BLaER1 treated with 17β-estradiol and CSF1 and Interleukin-3, amounts not matched to agents 10 nM and 100 nM (cell line): ENCODE data around the gene SRRM2.

Experiments
- H3K27ac ChIP-seq, 11 experiments: shearing (Covaris generic); formaldehyde crosslinking; 2 replicates each; pipeline ENCODE4 v1.8.1; 2022
- H3K27me3 ChIP-seq, 11 experiments: shearing (Covaris generic); formaldehyde crosslinking; 2 replicates each; pipeline ENCODE4 v1.8.1; 2022
- H3K36me3 ChIP-seq, 11 experiments: shearing (Covaris generic); formaldehyde crosslinking; 2 replicates each; pipeline ENCODE4 v1.8.1; 2022
- H3K4me1 ChIP-seq, 10 experiments: shearing (Covaris generic); formaldehyde crosslinking; 2 replicates each; pipeline ENCODE4 v1.8.1; 2022
- H3K4me2 ChIP-seq, 11 experiments: shearing (Covaris generic); formaldehyde crosslinking; 2 replicates each; pipeline ENCODE4 v1.8.1; 2022
- H3K4me3 ChIP-seq, 10 experiments: shearing (Covaris generic); formaldehyde crosslinking; 2 replicates each; pipeline ENCODE4 v1.8.1; 2022
- H3K9ac ChIP-seq, 11 experiments: shearing (Covaris generic); formaldehyde crosslinking; 2 replicates each; pipeline ENCODE4 v1.8.1; 2022
- H3K9me3 ChIP-seq, 11 experiments: shearing (Covaris generic); formaldehyde crosslinking; replicated peaks in 1 of 11; 2 replicates each; pipeline ENCODE4 v1.8.1; 2022
- H4K20me1 ChIP-seq, 11 experiments: shearing (Covaris generic); formaldehyde crosslinking; 2 replicates each; pipeline ENCODE4 v1.8.1; 2022
- Cebpa-rat ChIP-seq, 11 experiments: shearing (Covaris generic); IDR thresholded peaks; 2 replicates each; pipeline ENCODE4 v1.8.1; 2022

Gene SRRM2

DNA sequence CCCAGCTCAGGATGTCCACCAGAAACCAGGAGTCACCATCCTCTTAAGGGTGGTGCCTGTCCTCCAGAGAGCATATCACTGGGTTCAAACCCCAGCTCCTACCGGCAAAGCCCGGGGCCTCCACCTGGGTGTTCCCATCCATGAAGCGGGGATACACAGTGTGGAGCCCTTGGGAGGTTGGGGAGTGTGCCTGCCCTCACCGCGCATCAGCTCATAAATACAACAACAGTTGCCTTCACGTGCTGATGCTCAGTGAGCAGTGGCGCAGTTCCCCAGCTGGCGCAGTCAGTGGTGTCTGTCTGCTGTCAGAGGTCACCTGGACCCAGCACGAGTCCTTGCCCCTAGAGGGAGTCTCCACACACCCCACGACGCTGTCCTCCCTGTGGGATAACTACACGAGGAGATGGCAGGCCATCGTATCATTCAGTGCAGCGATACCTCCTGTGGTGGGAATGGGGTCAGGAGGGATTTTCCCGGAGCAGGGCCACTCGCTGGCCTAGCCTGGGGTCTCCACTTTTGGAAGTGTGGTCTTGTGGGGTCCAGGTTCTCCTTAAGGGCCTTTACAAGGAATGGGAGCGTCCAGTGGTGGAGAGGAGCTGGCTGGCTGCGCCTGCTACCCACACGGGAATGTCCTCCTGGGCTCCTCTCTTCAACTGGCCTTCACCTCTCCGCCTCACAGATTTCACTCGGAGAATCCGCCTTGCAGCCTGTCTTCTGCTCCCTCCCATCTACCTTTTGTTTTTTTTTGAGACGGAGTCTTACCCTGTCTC lies 26.9 kb downstream of the SRRM2 start:
- Histone ChIP-seq H3K27me3 (peaks cover 0 to 7% (median 5%) of the 10 kb centered on the region in 11 experiments; a peak in 15 of 22 replicates), H3K4me3 (peak overlapping the region in 2 of 10 experiments; percentile 84 to 99; a peak in 2 of 20 replicates), H3K27ac (peak overlapping the region in 5 of 11 experiments; percentile 100; a peak in 9 of 22 replicates), H3K9ac (peak overlapping the region in 9 of 11 experiments; percentile 98 to 100 (median 100); a peak in 11 of 22 replicates), H4K20me1 (peaks cover 10 to 25% (median 19%) of the 10 kb centered on the region in 11 experiments; a peak in 19 of 22 replicates), H3K4me2 (peak overlapping the region; percentile 74 to 99 (median 97)), H3K4me1 (peaks cover 27 to 43% (median 32%) of the 10 kb centered on the region in 10 experiments), H3K36me3 (peaks cover 6 to 17% (median 14%) of the 10 kb centered on the region in 11 experiments; a peak in 21 of 22 replicates), H3K9me3 (no peaks in the 10 kb centered on the region)
- no peak for TF ChIP-seq Cebpa-rat (IDR thresholded peaks at IDR 0.05)

DNA sequence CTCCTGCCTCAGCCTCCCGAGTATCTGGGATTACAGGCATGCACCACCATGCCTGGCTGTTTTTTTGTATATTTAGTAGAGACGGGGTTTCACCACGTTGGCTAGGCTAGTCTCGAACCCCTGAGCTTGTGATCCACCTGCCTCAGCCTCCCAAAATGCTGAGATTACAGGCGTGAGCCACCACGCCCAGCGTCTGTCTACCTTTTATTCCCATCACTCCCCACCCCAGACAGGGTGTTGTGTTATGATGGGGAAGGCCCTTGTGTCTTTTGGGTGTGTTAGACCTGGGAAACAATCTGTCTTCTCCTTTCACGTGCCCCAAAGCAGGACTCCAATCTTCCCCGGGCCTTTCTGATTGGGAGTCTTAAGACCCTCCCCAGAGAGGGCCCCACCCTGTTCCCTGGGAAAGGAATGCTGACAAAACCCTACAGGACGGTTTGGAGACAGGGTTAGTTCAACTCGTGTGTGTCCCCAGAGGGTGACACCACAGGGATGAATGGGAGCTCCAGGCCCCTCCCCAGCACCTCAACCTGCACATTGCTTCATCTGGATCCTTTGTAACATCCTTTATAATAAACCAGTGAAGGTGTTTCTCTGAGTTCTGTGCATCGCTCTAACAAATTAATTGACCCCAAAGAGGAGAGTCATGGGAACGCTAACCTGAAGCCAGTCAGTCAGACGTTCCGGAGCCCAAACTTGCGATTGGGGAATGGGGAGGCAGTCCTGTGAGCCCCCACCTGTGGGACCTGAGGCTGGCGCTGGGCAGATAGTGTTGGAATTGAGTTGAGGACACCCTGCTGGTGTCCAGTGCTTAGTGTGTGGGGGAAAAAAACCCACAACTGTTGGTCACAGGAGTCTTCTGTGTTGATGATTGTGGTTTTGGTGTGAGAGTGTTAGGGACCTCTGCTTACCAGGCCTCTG lies 27.8 kb downstream of the SRRM2 start:
- Histone ChIP-seq H3K4me2 (no peak overlapping the region), H3K36me3 (peaks cover 0 to 8% (median 5%) of the 10 kb centered on the region in 11 experiments; a peak in 14 of 22 replicates), H3K9ac (no peak overlapping the region), H3K27ac (no peak overlapping the region), H3K27me3 (peaks cover 8 to 16% (median 14%) of the 10 kb centered on the region in 11 experiments), H3K4me3 (no peak overlapping the region), H4K20me1 (peaks cover 3 to 15% (median 13%) of the 10 kb centered on the region in 11 experiments; a peak in 17 of 22 replicates), H3K4me1 (peaks cover 22 to 35% (median 25%) of the 10 kb centered on the region in 10 experiments), H3K9me3 (no peaks in the 10 kb centered on the region)
- no peak for TF ChIP-seq Cebpa-rat (IDR thresholded peaks at IDR 0.05)

DNA sequence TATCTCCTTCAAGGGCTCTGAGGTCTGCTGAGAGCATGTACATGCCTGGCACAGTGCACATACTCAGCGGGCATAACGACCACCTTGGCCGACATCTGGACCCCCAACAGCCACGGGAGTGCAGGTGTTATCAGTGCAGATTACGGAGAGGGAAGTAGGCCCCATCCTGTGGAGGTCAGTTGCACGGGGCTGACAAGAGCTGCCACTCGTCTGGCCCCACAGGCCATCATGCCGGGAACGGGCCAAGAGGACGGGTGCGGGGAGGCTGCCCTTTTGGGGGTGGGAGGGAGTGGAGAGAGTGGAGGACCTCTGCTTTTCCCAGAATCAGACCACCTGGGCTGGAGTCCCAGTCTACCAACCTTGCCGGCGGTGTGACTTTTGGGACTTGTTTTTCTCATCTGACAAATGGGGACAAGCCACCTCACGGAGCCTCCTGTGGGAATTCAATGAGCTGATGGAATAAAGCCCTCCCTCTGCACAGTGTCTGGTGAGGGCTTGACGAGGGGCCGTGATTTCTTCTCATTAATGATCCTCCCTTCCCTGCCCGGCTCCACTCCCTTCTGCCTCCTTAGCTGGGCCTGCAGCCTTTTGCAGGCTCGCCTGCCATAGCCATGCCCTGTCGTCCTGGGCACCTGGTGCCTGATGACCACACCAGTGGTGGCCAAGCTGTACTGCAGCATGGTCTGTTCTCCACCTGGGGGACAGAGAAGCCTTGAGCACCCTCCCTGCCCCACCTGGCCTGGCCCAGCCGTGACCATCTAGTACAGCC lies 30.3 kb downstream of the SRRM2 start:
- Histone ChIP-seq H3K4me3 (no peak overlapping the region), H3K27me3 (peaks cover 21 to 31% (median 28%) of the 10 kb centered on the region in 11 experiments), H3K4me2 (no peak overlapping the region), H3K36me3 (no peaks in the 10 kb centered on the region), H4K20me1 (0 out of 22 replicates have a peak, but pooled peaks cover 0 to 2% (median 0%) of the 10 kb centered on the region in 11 experiments), H3K4me1 (peaks cover 12 to 26% (median 18%) of the 10 kb centered on the region in 10 experiments), H3K9me3 (no peaks in the 10 kb centered on the region), H3K27ac (no peak overlapping the region), H3K9ac (no peak overlapping the region)
- no peak for TF ChIP-seq Cebpa-rat (IDR thresholded peaks at IDR 0.05)

DNA sequence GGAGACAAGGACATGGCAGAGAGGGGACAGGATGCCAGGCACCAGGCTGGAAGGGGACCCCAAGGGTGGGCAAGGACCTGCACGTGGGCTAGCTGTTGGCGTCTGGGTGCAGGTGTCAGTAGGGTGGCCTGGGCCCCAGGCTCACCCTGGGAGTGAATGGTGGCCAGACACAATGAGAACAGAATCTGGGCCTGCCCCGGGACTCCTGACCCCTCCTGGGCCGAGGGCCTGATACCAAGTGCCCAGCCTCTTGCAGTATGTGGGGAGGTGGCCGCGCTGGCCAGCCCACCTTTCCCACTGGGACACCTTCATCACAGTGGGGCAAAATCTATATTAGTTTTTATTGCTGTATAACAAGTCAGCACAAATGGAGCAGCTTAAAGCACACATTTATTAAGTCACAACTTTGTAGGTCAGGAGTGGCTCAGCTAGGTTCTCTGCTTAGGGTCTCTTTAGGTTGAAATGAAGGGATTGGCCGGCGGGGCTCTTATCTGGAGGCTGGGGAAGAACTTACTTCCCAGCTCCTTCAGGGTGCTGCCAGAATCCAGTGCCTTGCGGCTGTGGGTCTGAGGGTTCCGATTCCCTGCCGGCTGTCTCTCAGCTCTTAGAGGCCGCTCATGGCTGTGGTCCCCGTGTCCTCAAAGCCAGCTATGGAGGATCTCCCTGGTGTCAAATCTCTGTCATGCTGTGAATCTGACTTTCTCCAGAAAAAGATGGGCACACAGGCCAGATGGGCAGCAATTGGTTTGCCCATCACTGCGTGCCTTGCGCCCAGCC lies 31.3 kb downstream of the SRRM2 start:
- H3K4me2 ChIP-seq, result no peak overlapping the region
- no peak overlapping the region for H3K4me3 ChIP-seq
- H3K4me1 ChIP-seq, result peaks cover 5 to 17% (median 11%) of the 10 kb centered on the region in 10 experiments
- H3K9me3 ChIP-seq, result no peaks in the 10 kb centered on the region
- H4K20me1 ChIP-seq, result 0 out of 22 replicates have a peak, but pooled peaks cover 0 to 2% (median 0%) of the 10 kb centered on the region in 11 experiments
- no peaks in the 10 kb centered on the region for H3K36me3 ChIP-seq
- no peak for TF ChIP-seq Cebpa-rat (IDR thresholded peaks at IDR 0.05)
- H3K27me3 ChIP-seq, result peaks cover 21 to 33% (median 28%) of the 10 kb centered on the region in 11 experiments
- H3K27ac ChIP-seq, result no peak overlapping the region
- no peak overlapping the region for H3K9ac ChIP-seq

DNA sequence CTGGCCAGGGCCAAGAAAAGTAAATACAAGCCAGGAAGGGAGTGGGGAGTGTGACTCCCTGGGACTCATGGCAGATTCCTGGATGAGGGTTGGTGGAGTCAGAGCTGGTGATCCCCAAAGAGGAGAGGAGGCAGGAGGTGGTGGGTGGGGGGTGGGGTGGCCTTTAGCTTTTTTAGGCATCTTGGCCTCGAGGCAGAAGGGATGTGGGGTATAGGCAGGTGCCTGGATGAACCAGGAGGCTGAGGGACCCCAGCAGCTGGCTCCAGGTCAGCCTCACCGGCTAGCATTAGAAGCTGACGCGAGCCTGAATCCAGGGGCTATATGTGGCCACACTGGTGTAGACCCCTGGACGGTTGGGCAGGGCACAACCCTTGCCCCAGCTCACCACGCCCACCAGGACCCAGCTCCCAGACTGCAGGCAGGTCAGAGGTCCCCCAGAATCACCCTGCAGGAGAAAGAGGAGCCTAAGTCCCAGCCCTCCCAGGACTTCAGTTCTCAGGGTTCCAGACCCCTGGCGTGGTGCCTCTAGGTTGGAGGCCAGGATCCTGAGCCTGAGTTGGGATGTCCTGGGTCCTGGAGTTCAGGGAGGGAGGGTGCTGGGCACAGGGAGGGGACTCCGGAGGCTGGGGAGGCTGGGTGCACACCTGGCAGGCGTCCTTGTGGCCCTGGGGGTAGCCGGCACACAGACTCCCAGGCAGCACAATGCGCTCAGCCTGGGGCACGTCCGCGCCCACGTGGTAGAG lies 32.1 kb downstream of the SRRM2 start:
- H3K36me3 ChIP-seq, result no peaks in the 10 kb centered on the region
- peak overlapping the region in 5 of 11 experiments; percentile 16 to 44 (median 32); a peak in 6 of 22 replicates for H3K4me2 ChIP-seq

DNA sequence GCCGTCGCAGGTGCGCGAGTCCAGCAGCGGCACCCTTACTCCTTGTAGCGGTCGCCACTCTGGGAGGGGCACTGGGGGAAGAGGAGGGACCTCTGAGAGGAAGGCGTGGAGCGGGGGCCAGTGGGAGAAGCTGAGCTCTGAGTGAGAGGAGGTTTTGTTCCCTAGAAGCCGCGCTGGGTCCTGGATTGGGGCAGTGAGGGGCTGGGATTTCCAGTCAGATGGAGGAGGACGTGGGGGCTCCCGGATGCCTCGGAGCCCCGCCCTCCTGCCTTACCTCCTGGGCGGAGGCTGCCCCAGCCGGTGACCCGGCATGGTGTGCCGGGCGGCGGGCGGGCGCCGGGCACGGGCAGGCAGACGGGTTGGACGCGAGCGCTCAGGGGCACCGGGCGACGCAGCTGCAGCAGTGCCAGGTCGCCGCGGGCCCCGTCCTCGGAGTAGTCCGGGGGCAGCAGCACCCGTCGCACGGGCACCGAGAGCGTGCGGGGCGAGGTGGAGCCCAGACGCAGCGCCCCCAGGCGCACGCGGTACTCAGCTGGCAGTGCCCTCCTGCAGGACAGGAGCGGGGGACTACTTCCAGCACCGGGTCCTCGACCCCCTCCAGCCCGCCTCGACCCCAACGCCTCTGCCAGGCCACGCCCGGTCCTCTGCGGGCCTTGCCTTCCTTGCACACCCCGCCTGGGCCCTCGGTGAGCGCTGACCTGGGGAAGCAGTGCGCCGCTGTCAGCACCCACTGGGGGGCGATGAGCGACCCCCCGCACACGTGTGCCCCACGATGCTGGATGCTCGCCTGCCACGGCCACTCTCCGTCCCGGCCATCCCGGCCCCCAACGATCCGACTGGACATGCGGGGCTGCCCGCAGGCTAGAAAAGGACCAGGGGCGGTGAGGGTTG lies 32.9 kb downstream of the SRRM2 start:
- Histone ChIP-seq H3K27me3 (peaks cover 21 to 33% (median 28%) of the 10 kb centered on the region in 11 experiments), H3K4me1 (peaks cover 0 to 10% (median 5%) of the 10 kb centered on the region in 10 experiments; a peak in 9 of 20 replicates), H3K9ac (no peak overlapping the region; a peak in 1 of 22 replicates), H3K27ac (no peak overlapping the region), H3K4me2 (peak overlapping the region in 9 of 11 experiments; percentile 10 to 57 (median 32); a peak in 10 of 22 replicates), H3K36me3 (no peaks in the 10 kb centered on the region), H3K9me3 (no peaks in the 10 kb centered on the region), H3K4me3 (no peak overlapping the region), H4K20me1 (0 out of 22 replicates have a peak, but pooled peaks cover 0 to 2% (median 0%) of the 10 kb centered on the region in 11 experiments)
- TF ChIP-seq Cebpa-rat (IDR thresholded peaks at IDR 0.05), result no peak

More for the DNA sequence above, 32.1 kb downstream of the SRRM2 start:
- no peak overlapping the region for H3K4me3 ChIP-seq
- no peak for TF ChIP-seq Cebpa-rat (IDR thresholded peaks at IDR 0.05)
- H3K4me1 ChIP-seq, result peaks cover 0 to 10% (median 5%) of the 10 kb centered on the region in 10 experiments; a peak in 8 of 20 replicates
- H3K9ac ChIP-seq, result no peak overlapping the region
- no peaks in the 10 kb centered on the region for H3K9me3 ChIP-seq
- no peak overlapping the region for H3K27ac ChIP-seq
- H4K20me1 ChIP-seq, result 0 out of 22 replicates have a peak, but pooled peaks cover 0 to 2% (median 0%) of the 10 kb centered on the region in 11 experiments
- H3K27me3 ChIP-seq, result peaks cover 21 to 33% (median 28%) of the 10 kb centered on the region in 11 experiments
